Cardiac fibroblast (primary cell): ENCODE measurements around the gene CENPQ.
A peak's percentile ranks its signal among the peaks of the same experiment; 100 is the strongest.

Experiments used
- DNase-seq, 2 donors: peaks; one replicate each; pipeline versions ENCODE4 v3.0.0 to v3.0.0-alpha.2; 2010; ENCODE audit warnings: low read depth in 2 of 2
- H3K4me3 ChIP-seq, 2 donors: replicated peaks in 1 of 2; 1 replicate in 1 of 2; 2 replicates in 1 of 2; pipeline ENCODE4 v1.5.1; 2011; ENCODE audit warnings: low read depth in 2 of 2, low read length in 2 of 2, mild to moderate bottlenecking in 2 of 2, moderate library complexity in 1 of 2
- TF ChIP-seq, protein P1 (sequence below): IDR thresholded peaks from one replicate; pipeline ENCODE4 v1.5.1; 2011; ENCODE audit warnings: low read depth, mild to moderate bottlenecking, low read length, inconsistent platforms

CENPQ gene

DNA sequence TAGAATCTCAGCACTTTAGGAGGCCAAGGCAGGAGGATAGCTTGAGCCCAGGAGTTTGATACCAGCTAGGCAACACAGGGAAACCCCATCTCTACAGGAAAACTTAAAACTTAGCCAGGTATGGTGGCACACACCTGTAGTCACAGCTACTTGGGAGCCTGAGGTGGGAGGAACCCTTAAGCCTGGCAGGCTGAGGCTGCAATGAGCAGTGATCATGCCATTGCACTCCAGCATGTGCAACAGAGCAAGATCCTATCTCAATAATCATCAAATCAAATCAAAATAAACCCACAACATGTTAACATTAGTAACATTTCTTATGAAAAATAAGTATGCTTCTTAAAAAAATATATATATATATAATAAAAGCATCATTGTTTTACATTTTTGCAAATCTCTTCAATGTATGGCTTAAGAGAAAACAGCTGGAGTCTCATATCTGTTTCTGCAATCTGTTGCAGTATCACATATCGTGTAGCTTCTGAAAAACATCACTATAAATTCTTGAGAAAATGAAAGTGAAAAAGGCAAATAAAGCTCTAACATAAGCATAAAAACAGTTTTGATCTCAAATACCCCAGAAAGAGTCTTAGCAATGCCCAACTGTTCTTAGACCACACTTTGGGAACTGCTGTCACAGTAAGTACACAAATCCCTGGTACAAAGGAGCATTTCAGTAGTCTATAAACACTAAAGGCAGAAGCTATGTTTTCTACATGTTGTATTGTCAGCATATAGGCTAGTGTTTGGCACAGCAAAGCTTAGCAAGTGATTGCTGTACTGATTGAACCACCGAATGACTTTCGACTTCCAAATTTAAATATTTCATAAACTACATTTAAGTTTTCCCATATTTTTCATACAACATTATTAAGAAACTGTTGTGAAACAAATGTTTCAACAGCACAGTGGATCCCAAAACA lies 8.1 kb upstream of the CENPQ start:
- DNase-seq = no peak
- no peak overlapping the region for H3K4me3 ChIP-seq
- TF ChIP-seq, protein P1, sequence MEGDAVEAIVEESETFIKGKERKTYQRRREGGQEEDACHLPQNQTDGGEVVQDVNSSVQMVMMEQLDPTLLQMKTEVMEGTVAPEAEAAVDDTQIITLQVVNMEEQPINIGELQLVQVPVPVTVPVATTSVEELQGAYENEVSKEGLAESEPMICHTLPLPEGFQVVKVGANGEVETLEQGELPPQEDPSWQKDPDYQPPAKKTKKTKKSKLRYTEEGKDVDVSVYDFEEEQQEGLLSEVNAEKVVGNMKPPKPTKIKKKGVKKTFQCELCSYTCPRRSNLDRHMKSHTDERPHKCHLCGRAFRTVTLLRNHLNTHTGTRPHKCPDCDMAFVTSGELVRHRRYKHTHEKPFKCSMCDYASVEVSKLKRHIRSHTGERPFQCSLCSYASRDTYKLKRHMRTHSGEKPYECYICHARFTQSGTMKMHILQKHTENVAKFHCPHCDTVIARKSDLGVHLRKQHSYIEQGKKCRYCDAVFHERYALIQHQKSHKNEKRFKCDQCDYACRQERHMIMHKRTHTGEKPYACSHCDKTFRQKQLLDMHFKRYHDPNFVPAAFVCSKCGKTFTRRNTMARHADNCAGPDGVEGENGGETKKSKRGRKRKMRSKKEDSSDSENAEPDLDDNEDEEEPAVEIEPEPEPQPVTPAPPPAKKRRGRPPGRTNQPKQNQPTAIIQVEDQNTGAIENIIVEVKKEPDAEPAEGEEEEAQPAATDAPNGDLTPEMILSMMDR = no peak

DNA sequence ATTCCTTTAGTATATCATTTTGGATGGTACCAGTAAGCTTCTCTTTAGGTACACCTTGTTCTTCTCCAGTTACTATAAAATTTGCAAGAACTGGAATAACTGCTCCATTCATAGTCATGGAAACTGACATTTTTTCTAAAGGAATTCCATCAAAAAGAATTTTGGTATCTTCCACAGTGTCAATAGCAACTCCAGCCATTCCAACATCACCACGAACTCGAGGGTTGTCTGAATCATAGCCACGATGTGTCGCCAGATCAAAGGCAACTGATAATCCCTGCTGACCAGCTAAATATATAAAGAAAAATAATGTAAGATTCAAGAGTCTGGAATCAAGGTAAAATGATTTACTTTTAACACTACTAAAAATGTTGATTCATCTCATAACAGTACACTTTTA lies 5.4 kb upstream of the CENPQ start:
- no peak for DNase-seq
- H3K4me3 ChIP-seq = no peak overlapping the region
- TF ChIP-seq, protein P1 = no peak

DNA sequence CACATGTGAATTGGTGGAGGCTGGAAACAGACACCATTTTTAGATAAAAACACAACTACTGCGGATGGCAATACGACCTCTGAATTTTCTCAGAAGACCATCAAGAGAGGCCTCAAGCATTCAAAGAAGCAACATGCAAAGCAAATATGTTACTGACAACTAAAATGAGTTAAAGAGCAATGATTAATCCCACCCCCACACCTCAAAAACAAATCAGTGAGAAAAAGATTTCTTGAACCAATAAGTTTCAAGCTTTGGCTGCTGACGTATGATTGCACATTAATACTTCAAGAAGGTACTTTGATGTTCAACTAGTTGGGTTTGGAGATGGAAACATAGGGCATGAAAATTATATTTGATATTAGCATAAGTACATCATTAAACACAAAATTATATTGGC lies 1.1 kb upstream of the CENPQ start:
- DNase-seq = peak; percentile 11 to 27
- TF ChIP-seq, protein P1 = no peak
- H3K4me3 ChIP-seq = peak overlapping the region; percentile 84 to 94

DNA sequence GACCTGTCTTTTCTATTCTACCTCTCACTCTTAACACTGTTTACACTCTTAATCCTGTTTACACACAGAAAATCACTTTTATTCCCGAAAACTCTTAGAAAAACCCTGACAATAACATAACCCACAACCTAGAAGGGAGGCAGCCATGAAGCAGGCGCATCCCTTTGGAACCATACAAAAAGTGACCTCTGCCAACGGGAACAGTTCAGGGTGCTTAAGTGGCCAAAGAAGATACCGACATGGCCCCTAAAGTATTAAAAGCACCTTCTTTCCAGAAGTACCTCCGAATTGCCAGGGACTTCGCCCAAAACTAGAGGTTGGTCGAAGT lies 607 bp upstream of the CENPQ start:
- TF ChIP-seq, protein P1 = no peak
- DNase-seq = peak in 1 of 2 donors; percentile 5
- peak overlapping the region; percentile 84 to 94 for H3K4me3 ChIP-seq

DNA sequence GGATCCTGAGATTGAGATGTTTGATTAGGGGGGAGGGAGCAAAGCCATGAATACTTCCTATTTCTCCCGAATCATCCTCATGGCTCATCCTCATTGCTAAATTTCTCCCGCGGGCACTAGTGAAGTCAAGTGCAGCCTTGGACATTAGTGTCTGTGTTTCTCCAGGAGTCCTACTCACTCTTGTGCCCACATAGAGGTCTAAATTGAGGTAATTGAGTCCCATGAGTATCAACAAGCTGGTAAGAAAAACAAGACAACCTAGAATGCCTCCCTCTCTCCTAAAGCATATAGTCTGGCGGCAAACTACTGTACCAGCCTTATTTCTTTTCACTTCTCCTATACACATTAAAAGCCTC lies 420 bp downstream of the CENPQ start:
- DNase-seq = peak in 1 of 2 donors; percentile 0
- TF ChIP-seq, protein P1 = no peak
- H3K4me3 ChIP-seq = peak overlapping the region; percentile 84 to 94

DNA sequence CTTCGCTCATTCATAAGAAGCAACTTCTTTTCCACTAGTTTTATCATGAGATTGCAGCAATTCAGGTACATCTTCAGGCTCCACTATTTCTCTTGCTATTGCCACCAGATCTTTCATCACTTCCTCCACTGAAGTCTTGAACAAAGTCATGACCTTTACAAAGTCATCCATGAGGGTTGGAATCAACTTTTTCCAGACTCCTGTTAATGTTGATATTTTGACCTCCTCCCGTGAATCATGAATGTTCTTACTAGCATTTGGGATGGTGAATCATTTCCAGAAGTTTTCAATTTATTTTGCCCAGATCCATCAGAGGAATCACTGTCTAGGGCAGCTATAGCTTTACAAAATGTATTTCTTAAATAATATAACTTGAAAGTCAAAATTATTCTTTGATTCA lies 1.5 kb downstream of the CENPQ start:
- DNase-seq = no peak
- H3K4me3 ChIP-seq = no peak overlapping the region
- TF ChIP-seq, protein P1 = no peak
